ENCODE measurements around the gene TGFBR2. TPM values are rescaled to one million over a fixed set of nuclear protein-coding genes. Genes with fewer than 3 reads are reported as not detected.

TGFBR2 gene
- total RNA-seq, 3 donors from 2014 or later: 205 to 281 (median 243) TPM

DNA sequence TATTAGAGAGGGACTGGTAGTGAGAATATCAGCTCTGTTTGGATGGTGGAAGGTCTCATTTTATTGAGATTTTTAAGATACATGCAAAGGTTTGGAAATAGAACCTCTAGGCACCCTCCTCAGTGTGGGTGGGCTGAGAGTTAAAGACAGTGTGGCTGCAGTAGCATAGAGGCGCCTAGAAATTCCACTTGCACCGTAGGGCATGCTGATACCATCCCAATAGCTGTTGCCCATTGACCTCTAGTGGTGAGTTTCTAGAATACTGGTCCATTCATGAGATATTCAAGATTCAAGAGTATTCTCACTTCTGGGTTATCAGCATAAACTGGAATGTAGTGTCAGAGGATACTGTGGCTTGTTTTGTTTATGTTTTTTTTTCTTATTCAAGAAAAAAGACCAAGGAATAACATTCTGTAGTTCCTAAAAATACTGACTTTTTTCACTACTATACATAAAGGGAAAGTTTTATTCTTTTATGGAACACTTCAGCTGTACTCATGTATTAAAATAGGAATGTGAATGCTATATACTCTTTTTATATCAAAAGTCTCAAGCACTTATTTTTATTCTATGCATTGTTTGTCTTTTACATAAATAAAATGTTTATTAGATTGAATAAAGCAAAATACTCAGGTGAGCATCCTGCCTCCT is 87.2 kb downstream of the TGFBR2 start:
- intact Hi-C loops (cut with DNase I; ENCODE audit: low total_unique reads): no loop called here
- TF ChIP-seq POLR2AphosphoS5 (IDR thresholded peaks at IDR 0.05) (peak in 1 of 3 donors; percentile 46), POLR2A (IDR thresholded peaks at IDR 0.05) (no peak)
- TF ChIP-seq, protein P1, sequence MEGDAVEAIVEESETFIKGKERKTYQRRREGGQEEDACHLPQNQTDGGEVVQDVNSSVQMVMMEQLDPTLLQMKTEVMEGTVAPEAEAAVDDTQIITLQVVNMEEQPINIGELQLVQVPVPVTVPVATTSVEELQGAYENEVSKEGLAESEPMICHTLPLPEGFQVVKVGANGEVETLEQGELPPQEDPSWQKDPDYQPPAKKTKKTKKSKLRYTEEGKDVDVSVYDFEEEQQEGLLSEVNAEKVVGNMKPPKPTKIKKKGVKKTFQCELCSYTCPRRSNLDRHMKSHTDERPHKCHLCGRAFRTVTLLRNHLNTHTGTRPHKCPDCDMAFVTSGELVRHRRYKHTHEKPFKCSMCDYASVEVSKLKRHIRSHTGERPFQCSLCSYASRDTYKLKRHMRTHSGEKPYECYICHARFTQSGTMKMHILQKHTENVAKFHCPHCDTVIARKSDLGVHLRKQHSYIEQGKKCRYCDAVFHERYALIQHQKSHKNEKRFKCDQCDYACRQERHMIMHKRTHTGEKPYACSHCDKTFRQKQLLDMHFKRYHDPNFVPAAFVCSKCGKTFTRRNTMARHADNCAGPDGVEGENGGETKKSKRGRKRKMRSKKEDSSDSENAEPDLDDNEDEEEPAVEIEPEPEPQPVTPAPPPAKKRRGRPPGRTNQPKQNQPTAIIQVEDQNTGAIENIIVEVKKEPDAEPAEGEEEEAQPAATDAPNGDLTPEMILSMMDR (IDR thresholded peaks at IDR 0.05): peak; percentile 59 to 83 (median 71)
- no peak overlapping the region for H3K27ac ChIP-seq
- no peaks in the 10 kb centered on the region for H3K27me3 ChIP-seq
- DNase-seq (ENCODE audit: low spot score in 2 of 2): peak in 1 of 2 donors; percentile 38
- H3K4me1 ChIP-seq: peaks cover 0 to 7% of the 10 kb centered on the region in 2 donors
- no peaks in the 10 kb centered on the region for H3K36me3 ChIP-seq
- H3K9me3 ChIP-seq: no peaks in the 10 kb centered on the region
- no peak overlapping the region for H3K4me3 ChIP-seq

GRCh38 chr3:30694148-30694547 is 87.7 kb downstream of the TGFBR2 start:
- intact Hi-C loops (cut with DNase I; ENCODE audit: low total_unique reads): no loop called here
- no peaks in the 10 kb centered on the region for H3K27me3 ChIP-seq
- no peak overlapping the region for H3K4me3 ChIP-seq
- DNase-seq (ENCODE audit: low spot score in 2 of 2): no peak
- H3K9me3 ChIP-seq: no peaks in the 10 kb centered on the region
- peaks cover 0 to 2% of the 10 kb centered on the region in 2 donors for H3K4me1 ChIP-seq
- TF ChIP-seq, protein P1 (IDR thresholded peaks at IDR 0.05): no peak
- TF ChIP-seq POLR2AphosphoS5 (IDR thresholded peaks at IDR 0.05): no peak
- no peak for TF ChIP-seq POLR2A (IDR thresholded peaks at IDR 0.05)
- H3K36me3 ChIP-seq: no peaks in the 10 kb centered on the region
- no peak overlapping the region for H3K27ac ChIP-seq

DNA sequence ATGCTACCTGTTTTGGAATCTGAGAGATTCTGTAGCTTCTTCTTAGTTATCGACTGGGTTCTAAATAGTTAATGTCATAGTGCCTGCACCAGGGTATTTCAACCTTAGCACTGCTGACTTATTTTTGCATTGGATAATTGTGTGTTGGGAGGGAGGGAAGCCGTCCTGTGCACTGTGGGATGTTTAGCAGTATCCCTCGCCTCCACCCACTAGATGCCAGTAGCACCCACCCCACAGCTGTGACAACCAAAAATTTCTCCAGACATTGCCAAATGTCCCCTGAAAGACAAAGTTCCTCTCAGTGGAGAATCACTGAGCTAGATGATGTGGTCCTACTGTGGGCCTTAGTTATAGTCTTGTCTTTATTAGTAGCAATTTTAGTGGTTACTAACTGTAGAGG is 88.3 kb downstream of the TGFBR2 start:
- Histone ChIP-seq H3K36me3 (no peaks in the 10 kb centered on the region), H3K27ac (peak overlapping the region in 1 of 2 donors; percentile 8), H3K4me3 (no peak overlapping the region), H3K9me3 (no peaks in the 10 kb centered on the region), H3K27me3 (no peaks in the 10 kb centered on the region), H3K4me1 (no peaks in the 10 kb centered on the region)
- intact Hi-C loops (cut with DNase I; ENCODE audit: low total_unique reads): no loop called here
- no peak for TF ChIP-seq POLR2A (IDR thresholded peaks at IDR 0.05)
- no peak for TF ChIP-seq POLR2AphosphoS5 (IDR thresholded peaks at IDR 0.05)
- TF ChIP-seq, protein P1 (IDR thresholded peaks at IDR 0.05): no peak
- DNase-seq (ENCODE audit: low spot score in 2 of 2): no peak

DNA sequence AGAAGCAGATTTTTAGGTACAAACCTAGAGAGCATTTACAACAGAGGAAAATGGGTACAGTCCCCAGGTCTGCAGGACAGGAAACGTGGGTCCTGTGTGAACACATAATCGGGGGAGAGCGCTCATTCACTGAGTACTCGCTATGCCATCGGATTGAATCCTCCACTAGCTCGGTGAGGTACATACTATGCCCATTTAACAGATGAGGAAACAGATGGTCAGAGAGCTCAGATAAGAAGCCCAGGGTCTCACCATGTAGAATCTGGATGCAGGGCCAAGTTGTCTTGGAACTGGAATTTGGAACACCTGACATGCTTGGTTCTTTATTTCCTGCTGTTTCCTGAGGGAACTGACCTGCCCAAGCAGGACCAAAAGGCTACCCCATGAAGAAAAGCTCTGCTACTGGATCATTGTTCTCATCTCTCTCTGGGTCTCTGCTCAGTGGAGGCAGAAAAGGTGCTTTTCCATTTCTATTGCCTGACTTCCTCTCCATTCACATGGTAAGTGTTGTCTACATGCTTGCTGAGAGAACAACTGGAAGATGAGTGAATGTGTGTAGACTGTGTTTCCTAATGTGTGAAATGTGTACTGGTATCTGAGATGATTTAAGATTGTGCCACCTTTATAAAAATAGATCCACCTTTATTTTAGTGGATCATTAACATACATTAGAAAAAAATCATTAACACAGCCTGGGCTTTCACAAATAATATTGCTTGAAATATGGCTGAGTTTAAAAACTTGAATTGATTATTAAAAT is 89.1 kb downstream of the TGFBR2 start:
- H3K27ac ChIP-seq: no peak overlapping the region
- no peaks in the 10 kb centered on the region for H3K4me1 ChIP-seq
- H3K4me3 ChIP-seq: no peak overlapping the region
- H3K36me3 ChIP-seq: no peaks in the 10 kb centered on the region
- H3K27me3 ChIP-seq: no peaks in the 10 kb centered on the region
- intact Hi-C loops (cut with DNase I; ENCODE audit: low total_unique reads): no loop called here
- TF ChIP-seq, protein P1 (IDR thresholded peaks at IDR 0.05): no peak
- TF ChIP-seq POLR2AphosphoS5 (IDR thresholded peaks at IDR 0.05) (no peak), POLR2A (IDR thresholded peaks at IDR 0.05) (no peak)
- no peak for DNase-seq (ENCODE audit: low spot score in 2 of 2)
- H3K9me3 ChIP-seq: no peaks in the 10 kb centered on the region

DNA sequence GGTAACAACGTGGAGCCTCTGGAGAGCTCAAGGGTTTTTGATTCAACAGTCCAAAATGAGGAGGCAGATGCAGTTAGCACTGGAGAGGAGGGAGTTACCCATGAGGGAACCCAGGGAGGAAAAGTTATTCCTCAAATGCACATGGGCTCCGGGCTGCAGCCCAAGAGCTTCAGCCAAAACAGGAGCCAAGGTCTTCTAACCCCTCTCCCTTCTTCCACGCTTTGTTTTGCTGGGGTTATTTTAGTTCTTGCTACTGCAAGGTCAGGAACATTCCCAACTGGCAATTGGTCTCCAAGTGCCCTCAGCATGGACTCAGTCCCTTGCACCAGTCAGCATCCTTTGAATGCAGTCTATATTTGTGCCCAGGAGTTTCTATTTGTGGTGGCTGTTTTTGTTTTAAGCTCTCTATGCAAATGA is 90.0 kb downstream of the TGFBR2 start:
- Histone ChIP-seq H3K27ac (no peak overlapping the region), H3K4me3 (no peak overlapping the region), H3K27me3 (no peaks in the 10 kb centered on the region), H3K9me3 (no peaks in the 10 kb centered on the region), H3K4me1 (no peaks in the 10 kb centered on the region), H3K36me3 (no peaks in the 10 kb centered on the region)
- intact Hi-C loops (cut with DNase I; ENCODE audit: low total_unique reads): no loop called here
- TF ChIP-seq POLR2AphosphoS5 (IDR thresholded peaks at IDR 0.05) (no peak), POLR2A (IDR thresholded peaks at IDR 0.05) (no peak)
- TF ChIP-seq, protein P1 (IDR thresholded peaks at IDR 0.05): no peak
- DNase-seq (ENCODE audit: low spot score in 2 of 2): no peak
